Thyroid gland (tissue), 4 donors: ENCODE data around the gene ANTXR1.

Experiments
- CTCF ChIP-seq, 6 experiments: fragments of 200-600 bp in 3 of 6; fragments of 450-650 bp in 3 of 6; sonication (generic) in 3 of 6; IDR thresholded peaks; one replicate each; pipeline ENCODE4 v1.5.1; 2016 to 2019; ENCODE audit warnings: antibody characterized with exemption in 6 of 6, mild to moderate bottlenecking in 2 of 6, inconsistent platforms in 1 of 6, moderate library complexity in 1 of 6
- POLR2A ChIP-seq, 2 donors: fragments of 450-650 bp; IDR thresholded peaks; one replicate each; pipeline ENCODE4 v1.6.1; 2017; ENCODE audit warnings: antibody characterized with exemption in 2 of 2, mild to moderate bottlenecking in 2 of 2, moderate library complexity in 1 of 2

GRCh38 chr2:68997401-68997800, 15.6 kb upstream of the ANTXR1 start:
- TF ChIP-seq CTCF (IDR thresholded peaks at IDR 0.05) (no peak), POLR2A (IDR thresholded peaks at IDR 0.05) (no peak)
